ENCODE results near the gene F13A1. TPM values are rescaled to one million over a fixed set of nuclear protein-coding genes. Genes with fewer than 3 reads are reported as not detected.
A peak's percentile ranks its signal among the peaks of the same experiment; 100 is the strongest.

The F13A1 gene
- total and polyA plus RNA-seq, 2 donors: 22.5 to 24.3 TPM

DNA sequence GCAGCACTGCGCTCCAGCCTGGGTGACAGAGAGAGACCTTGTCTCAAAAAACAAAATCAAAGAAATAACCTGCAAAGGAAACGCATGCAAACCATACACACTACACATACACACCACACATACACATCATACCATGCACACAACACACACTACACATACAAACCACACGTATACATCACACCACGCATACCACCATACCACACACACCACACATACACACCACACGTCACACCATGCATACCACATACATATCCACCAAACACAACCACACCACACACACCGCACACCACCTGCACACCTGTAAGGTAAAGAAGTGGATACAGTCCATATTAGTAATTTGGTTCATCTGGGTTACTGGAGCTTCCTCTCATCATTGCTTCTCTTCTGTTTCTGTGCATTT is 32.3 kb upstream of the F13A1 start:
- no peak for DNase-seq (ENCODE audit: low read depth in 6 of 9, low spot score in 9 of 9)
- 97% methylated on average over 6 of the region's 6 CpGs for WGBS
- no peaks in the 10 kb centered on the region for H3K36me3 ChIP-seq (ENCODE audit: control insufficient read depth in 2 of 2, insufficient read depth in 2 of 2, low read length in 1 of 2)
- no peak overlapping the region for H3K27ac ChIP-seq (ENCODE audit: low read depth in 1 of 2, low read length in 1 of 2)
- no peaks in the 10 kb centered on the region for H3K4me1 ChIP-seq (ENCODE audit: control insufficient read depth in 2 of 2, insufficient read depth in 2 of 2, low read length in 2 of 2)
- no peaks in the 10 kb centered on the region for H3K9me3 ChIP-seq (ENCODE audit: control insufficient read depth in 2 of 2, insufficient read depth in 1 of 2, low read length in 1 of 2)
- peaks cover 0 to 3% of the 10 kb centered on the region in 2 donors for H3K27me3 ChIP-seq (ENCODE audit: control insufficient read depth in 2 of 2, insufficient read depth in 1 of 2, low read length in 1 of 2)
- H3K4me3 ChIP-seq (ENCODE audit: low read length in 2 of 2): no peak overlapping the region

DNA sequence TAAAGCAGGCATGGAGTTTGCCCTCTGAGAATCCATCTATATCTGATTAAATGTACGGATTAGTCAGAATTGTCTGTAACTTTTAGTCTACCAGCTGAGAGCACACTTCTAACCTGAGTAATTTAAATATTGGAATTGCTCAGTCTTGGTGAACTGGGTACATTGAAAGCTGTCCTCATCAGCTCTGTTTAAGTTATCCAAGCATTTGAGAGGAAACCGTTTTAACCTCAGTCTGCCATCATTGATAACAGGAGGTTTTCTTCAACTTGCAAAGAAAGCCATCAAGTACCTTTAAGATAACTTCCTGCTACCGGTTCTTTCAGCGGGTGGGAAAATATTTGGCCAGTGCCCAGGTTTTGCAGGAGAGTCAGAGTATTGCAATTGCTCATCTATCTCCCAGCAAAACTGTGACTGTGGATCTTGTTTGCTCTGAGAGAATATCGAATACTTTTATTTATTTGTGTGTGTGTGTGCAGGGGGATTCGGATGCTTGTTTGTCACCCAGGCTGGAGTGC is 31.1 kb upstream of the F13A1 start:
- H3K4me1 ChIP-seq (ENCODE audit: control insufficient read depth in 2 of 2, insufficient read depth in 2 of 2, low read length in 2 of 2): no peaks in the 10 kb centered on the region
- H3K27me3 ChIP-seq (ENCODE audit: control insufficient read depth in 2 of 2, insufficient read depth in 1 of 2, low read length in 1 of 2): peaks cover 0 to 3% of the 10 kb centered on the region in 2 donors
- no peak overlapping the region for H3K4me3 ChIP-seq (ENCODE audit: low read length in 2 of 2)
- H3K27ac ChIP-seq (ENCODE audit: low read depth in 1 of 2, low read length in 1 of 2): no peak overlapping the region
- H3K36me3 ChIP-seq (ENCODE audit: control insufficient read depth in 2 of 2, insufficient read depth in 2 of 2, low read length in 1 of 2): no peaks in the 10 kb centered on the region
- H3K9me3 ChIP-seq (ENCODE audit: control insufficient read depth in 2 of 2, insufficient read depth in 1 of 2, low read length in 1 of 2): no peaks in the 10 kb centered on the region
- 48% methylated on average over 6 of the region's 6 CpGs for WGBS
- DNase-seq (ENCODE audit: low read depth in 6 of 9, low spot score in 9 of 9): no peak

DNA sequence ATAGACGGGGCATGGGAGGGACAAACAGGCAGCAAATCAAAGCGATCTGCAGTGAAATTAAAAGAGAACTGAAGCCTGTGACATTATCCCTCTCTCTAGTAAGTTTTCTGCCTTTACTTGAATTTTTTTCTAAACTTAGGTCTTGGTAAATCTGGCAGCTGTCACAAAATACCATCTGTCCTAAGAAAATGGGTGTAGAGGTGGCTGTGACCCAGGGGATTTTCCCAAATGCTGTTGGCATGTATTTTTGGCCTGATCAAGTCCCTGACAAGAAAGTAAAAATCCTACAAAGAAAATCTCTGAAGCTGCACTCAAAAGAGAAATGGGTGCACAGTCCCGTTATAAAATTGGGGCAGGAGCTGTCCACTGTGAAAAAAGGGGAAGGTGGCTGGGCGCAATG is 30.2 kb upstream of the F13A1 start:
- H3K9me3 ChIP-seq (ENCODE audit: control insufficient read depth in 2 of 2, insufficient read depth in 1 of 2, low read length in 1 of 2): no peaks in the 10 kb centered on the region
- no peak for DNase-seq (ENCODE audit: low read depth in 6 of 9, low spot score in 9 of 9)
- 91% methylated on average over 4 of the region's 4 CpGs for WGBS
- H3K4me1 ChIP-seq (ENCODE audit: control insufficient read depth in 2 of 2, insufficient read depth in 2 of 2, low read length in 2 of 2): no peaks in the 10 kb centered on the region
- no peak overlapping the region for H3K4me3 ChIP-seq (ENCODE audit: low read length in 2 of 2)
- H3K27me3 ChIP-seq (ENCODE audit: control insufficient read depth in 2 of 2, insufficient read depth in 1 of 2, low read length in 1 of 2): peaks cover 0 to 3% of the 10 kb centered on the region in 2 donors
- H3K36me3 ChIP-seq (ENCODE audit: control insufficient read depth in 2 of 2, insufficient read depth in 2 of 2, low read length in 1 of 2): no peaks in the 10 kb centered on the region
- H3K27ac ChIP-seq (ENCODE audit: low read depth in 1 of 2, low read length in 1 of 2): no peak overlapping the region

DNA sequence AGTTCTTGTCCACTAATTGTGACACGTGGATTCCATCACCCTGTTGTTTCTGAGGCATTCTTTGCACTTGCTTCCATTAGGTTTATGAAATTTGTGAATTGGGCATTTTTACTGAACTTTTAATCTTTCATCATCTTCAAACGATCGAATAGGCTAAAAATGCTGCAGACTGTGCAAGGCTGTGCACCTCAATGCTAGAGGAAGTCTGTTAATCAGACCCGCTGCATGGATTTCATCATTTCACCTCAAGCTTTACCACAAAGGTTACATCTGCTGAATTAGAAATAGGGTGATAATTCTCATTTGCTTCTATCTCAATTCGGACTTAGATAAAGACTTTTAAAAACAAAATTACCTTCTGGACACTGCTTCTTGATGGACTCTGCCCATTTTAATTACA is 27.8 kb upstream of the F13A1 start:
- H3K27ac ChIP-seq (ENCODE audit: low read depth in 1 of 2, low read length in 1 of 2): no peak overlapping the region
- peaks cover 0 to under 1% of the 10 kb centered on the region in 2 donors for H3K27me3 ChIP-seq (ENCODE audit: control insufficient read depth in 2 of 2, insufficient read depth in 1 of 2, low read length in 1 of 2)
- H3K4me1 ChIP-seq (ENCODE audit: control insufficient read depth in 2 of 2, insufficient read depth in 2 of 2, low read length in 2 of 2): no peaks in the 10 kb centered on the region
- DNase-seq (ENCODE audit: low read depth in 6 of 9, low spot score in 9 of 9): no peak
- WGBS: 54% methylated on average over 5 of the region's 5 CpGs
- no peaks in the 10 kb centered on the region for H3K9me3 ChIP-seq (ENCODE audit: control insufficient read depth in 2 of 2, insufficient read depth in 1 of 2, low read length in 1 of 2)
- H3K4me3 ChIP-seq (ENCODE audit: low read length in 2 of 2): no peak overlapping the region
- no peaks in the 10 kb centered on the region for H3K36me3 ChIP-seq (ENCODE audit: control insufficient read depth in 2 of 2, insufficient read depth in 2 of 2, low read length in 1 of 2)

DNA sequence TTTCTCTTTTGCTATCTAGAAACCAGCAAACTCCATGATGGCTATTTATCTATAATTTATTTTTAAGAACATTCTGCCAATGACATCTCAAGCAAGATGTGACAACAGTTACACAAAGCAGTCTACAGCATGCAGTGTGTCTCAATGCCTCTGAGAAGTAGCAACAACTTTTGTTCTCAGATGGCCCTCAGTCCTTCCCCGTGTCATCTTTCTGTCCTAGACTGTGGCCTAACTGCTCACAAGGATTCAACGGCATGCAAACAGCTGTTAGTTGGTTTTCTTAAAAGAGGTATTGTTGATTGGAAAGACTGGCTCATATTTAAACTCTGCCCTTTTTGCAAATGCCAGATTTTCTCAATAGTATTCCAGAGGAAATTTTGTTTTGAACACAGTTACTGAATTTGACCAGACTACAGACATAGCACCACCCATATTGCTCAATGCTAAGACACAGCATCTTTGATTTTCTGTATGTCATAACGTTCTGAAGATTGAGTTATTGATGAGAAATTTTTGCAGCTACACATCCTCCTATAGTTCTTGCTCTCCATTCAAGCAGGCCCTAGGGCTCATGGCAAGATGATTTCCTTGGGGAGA is 26.1 kb upstream of the F13A1 start:
- no peak for DNase-seq (ENCODE audit: low read depth in 6 of 9, low spot score in 9 of 9)
- Histone ChIP-seq H3K9me3 (ENCODE audit: control insufficient read depth in 2 of 2, insufficient read depth in 1 of 2, low read length in 1 of 2) (no peaks in the 10 kb centered on the region), H3K27me3 (ENCODE audit: control insufficient read depth in 2 of 2, insufficient read depth in 1 of 2, low read length in 1 of 2) (no peaks in the 10 kb centered on the region), H3K27ac (ENCODE audit: low read depth in 1 of 2, low read length in 1 of 2) (no peak overlapping the region), H3K4me1 (ENCODE audit: control insufficient read depth in 2 of 2, insufficient read depth in 2 of 2, low read length in 2 of 2) (no peaks in the 10 kb centered on the region), H3K36me3 (ENCODE audit: control insufficient read depth in 2 of 2, insufficient read depth in 2 of 2, low read length in 1 of 2) (no peaks in the 10 kb centered on the region), H3K4me3 (ENCODE audit: low read length in 2 of 2) (no peak overlapping the region)
- WGBS: 92% methylated on average over 3 of the region's 3 CpGs

DNA sequence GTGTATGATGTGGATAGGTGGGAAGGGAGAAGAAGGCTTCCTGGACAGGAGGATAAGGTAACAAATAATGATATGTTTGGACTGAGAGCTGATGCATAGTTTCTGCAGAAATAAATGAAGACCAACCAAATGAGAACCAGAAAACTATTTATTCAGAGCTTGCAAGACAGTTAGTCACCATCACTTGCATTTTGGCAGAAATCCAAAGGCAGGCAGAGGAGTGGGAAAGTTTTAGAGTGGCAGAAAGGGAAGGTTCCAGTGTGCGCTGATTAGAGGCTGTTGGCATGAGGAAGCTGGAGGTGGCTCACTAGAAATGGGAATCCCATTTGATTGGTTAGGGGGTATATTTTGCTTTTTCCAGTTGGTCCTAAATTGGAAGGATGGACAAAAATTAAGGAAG is 13.0 kb upstream of the F13A1 start:
- Histone ChIP-seq H3K4me1 (ENCODE audit: control insufficient read depth in 2 of 2, insufficient read depth in 2 of 2, low read length in 2 of 2) (peaks cover 2 to 16% of the 10 kb centered on the region in 2 donors), H3K4me3 (ENCODE audit: low read length in 2 of 2) (no peak overlapping the region), H3K36me3 (ENCODE audit: control insufficient read depth in 2 of 2, insufficient read depth in 2 of 2, low read length in 1 of 2) (no peaks in the 10 kb centered on the region), H3K27me3 (ENCODE audit: control insufficient read depth in 2 of 2, insufficient read depth in 1 of 2, low read length in 1 of 2) (no peaks in the 10 kb centered on the region), H3K9me3 (ENCODE audit: control insufficient read depth in 2 of 2, insufficient read depth in 1 of 2, low read length in 1 of 2) (no peaks in the 10 kb centered on the region), H3K27ac (ENCODE audit: low read depth in 1 of 2, low read length in 1 of 2) (no peak overlapping the region)
- 98% methylated on average over 1 of the region's 1 CpG for WGBS
- DNase-seq (ENCODE audit: low read depth in 6 of 9, low spot score in 9 of 9): no peak

DNA sequence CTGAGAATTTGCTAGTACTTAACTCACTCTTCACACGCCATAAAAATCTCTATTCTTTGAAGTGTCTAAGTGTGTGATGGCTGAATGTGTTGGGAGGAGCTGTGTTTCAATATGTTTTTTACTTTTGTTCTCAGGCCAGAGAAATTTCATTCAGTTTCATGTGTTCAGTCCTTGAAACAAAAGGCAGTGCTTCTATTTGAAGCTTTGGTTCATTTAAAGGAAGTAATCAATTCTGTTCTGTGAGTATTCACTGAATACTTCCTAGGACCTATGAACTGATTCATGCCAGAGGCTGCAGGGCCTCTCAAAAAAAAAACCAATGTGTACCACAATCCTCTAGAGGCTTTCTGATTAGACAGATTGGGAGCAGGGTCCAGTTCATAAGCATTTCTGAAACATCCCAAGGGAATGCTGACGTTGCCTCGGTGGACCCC is 12.4 kb upstream of the F13A1 start:
- no peak overlapping the region for H3K4me3 ChIP-seq (ENCODE audit: low read length in 2 of 2)
- DNase-seq (ENCODE audit: low read depth in 6 of 9, low spot score in 9 of 9): no peak
- no peaks in the 10 kb centered on the region for H3K27me3 ChIP-seq (ENCODE audit: control insufficient read depth in 2 of 2, insufficient read depth in 1 of 2, low read length in 1 of 2)
- no peaks in the 10 kb centered on the region for H3K36me3 ChIP-seq (ENCODE audit: control insufficient read depth in 2 of 2, insufficient read depth in 2 of 2, low read length in 1 of 2)
- peaks cover 2 to 16% of the 10 kb centered on the region in 2 donors for H3K4me1 ChIP-seq (ENCODE audit: control insufficient read depth in 2 of 2, insufficient read depth in 2 of 2, low read length in 2 of 2)
- WGBS: 91% methylated on average over 3 of the region's 3 CpGs
- H3K27ac ChIP-seq (ENCODE audit: low read depth in 1 of 2, low read length in 1 of 2): no peak overlapping the region
- no peaks in the 10 kb centered on the region for H3K9me3 ChIP-seq (ENCODE audit: control insufficient read depth in 2 of 2, insufficient read depth in 1 of 2, low read length in 1 of 2)

DNA sequence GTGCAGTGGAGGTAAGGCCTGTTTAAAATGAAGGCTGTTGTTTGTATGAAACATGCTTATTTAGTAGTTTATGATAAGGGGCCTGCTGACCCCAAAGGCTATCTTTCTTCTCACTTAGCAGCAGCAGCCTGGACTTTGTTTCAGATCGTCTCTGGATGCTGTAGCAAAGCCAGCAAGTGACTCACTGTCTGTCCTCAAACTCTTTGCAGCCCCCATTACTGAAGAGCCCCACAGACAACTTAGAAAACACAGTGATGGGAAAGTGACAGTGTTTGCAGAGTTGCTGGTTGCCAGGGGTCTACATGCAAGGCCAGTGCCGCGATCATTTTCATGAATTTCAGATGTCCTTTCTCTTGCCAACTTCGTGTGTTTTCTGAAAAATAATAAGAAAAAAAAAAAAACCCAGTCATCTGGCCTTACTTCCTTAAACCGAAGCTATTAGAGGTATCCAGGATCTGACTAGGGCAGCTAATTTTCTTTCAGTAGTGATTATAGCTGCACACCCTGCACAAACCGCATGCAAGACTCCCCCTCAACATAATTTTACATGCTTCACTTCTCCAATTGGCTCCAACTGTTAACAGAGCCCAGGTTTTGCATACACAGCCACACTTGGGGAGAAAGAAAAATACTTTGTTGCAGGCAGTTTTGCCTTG is 11.6 kb upstream of the F13A1 start:
- no peak overlapping the region for H3K4me3 ChIP-seq (ENCODE audit: low read length in 2 of 2)
- no peaks in the 10 kb centered on the region for H3K27me3 ChIP-seq (ENCODE audit: control insufficient read depth in 2 of 2, insufficient read depth in 1 of 2, low read length in 1 of 2)
- H3K4me1 ChIP-seq (ENCODE audit: control insufficient read depth in 2 of 2, insufficient read depth in 2 of 2, low read length in 2 of 2): peaks cover 2 to 16% of the 10 kb centered on the region in 2 donors
- 36% methylated on average over 6 of the region's 6 CpGs for WGBS
- no peak for DNase-seq (ENCODE audit: low read depth in 6 of 9, low spot score in 9 of 9)
- peak overlapping the region in 1 of 2 donors; percentile 33 for H3K27ac ChIP-seq (ENCODE audit: low read depth in 1 of 2, low read length in 1 of 2)
- no peaks in the 10 kb centered on the region for H3K36me3 ChIP-seq (ENCODE audit: control insufficient read depth in 2 of 2, insufficient read depth in 2 of 2, low read length in 1 of 2)
- H3K9me3 ChIP-seq (ENCODE audit: control insufficient read depth in 2 of 2, insufficient read depth in 1 of 2, low read length in 1 of 2): no peaks in the 10 kb centered on the region

DNA sequence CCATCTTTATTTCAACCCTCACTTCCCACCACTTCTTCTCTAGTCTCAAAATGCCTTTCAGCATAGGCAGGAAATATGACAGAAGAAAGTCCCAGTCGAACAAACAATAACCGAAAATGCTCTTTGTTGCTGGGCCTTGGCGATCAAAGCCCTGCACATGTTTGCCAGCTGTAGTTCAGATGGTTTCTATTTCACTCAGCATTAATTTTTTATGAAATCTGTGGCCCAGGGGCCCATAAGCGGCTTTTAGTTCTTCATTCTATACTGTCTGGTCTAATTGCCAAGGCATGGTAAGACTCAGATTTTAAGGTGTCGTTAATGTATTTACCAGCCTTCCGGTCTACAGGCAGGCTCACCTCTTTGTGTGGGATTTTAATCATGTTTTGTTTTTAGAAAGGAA is 10.9 kb upstream of the F13A1 start:
- peaks cover 2 to 16% of the 10 kb centered on the region in 2 donors for H3K4me1 ChIP-seq (ENCODE audit: control insufficient read depth in 2 of 2, insufficient read depth in 2 of 2, low read length in 2 of 2)
- no peaks in the 10 kb centered on the region for H3K27me3 ChIP-seq (ENCODE audit: control insufficient read depth in 2 of 2, insufficient read depth in 1 of 2, low read length in 1 of 2)
- 87% methylated on average over 6 of the region's 6 CpGs for WGBS
- H3K27ac ChIP-seq (ENCODE audit: low read depth in 1 of 2, low read length in 1 of 2): peak overlapping the region in 1 of 2 donors; percentile 25
- H3K4me3 ChIP-seq (ENCODE audit: low read length in 2 of 2): no peak overlapping the region
- peak in 1 of 9 donors; percentile 21 for DNase-seq (ENCODE audit: low read depth in 6 of 9, low spot score in 9 of 9)
- H3K36me3 ChIP-seq (ENCODE audit: control insufficient read depth in 2 of 2, insufficient read depth in 2 of 2, low read length in 1 of 2): no peaks in the 10 kb centered on the region
- no peaks in the 10 kb centered on the region for H3K9me3 ChIP-seq (ENCODE audit: control insufficient read depth in 2 of 2, insufficient read depth in 1 of 2, low read length in 1 of 2)
